GM23248 (cell line): ENCODE data around the gene CEMIP. TPM values are rescaled to one million over a fixed set of nuclear protein-coding genes. Genes with fewer than 3 reads are reported as not detected.

ENCODE experiments used
- DNase-seq: peaks from one replicate; pipeline ENCODE4 v3.0.0-alpha.2; 2015
- H2AFZ ChIP-seq: fragments of 200-600 bp; sonication (generic); 2 replicates; pipeline ENCODE4 v1.6.1; 2016; ENCODE audit warnings: antibody characterized with exemption
- H3F3A ChIP-seq: fragments of 200-600 bp; sonication (generic); 2 replicates; pipeline ENCODE4 v1.6.1; 2016; ENCODE audit warnings: mild to moderate bottlenecking, antibody characterized with exemption, mixed run types; ENCODE audit not compliant: insufficient read depth
- H3K27ac ChIP-seq: fragments of 200-600 bp; sonication (generic); 2 replicates; pipeline ENCODE4 v1.5.1; 2016; ENCODE audit warnings: mild to moderate bottlenecking
- H3K27me3 ChIP-seq: fragments of 200-600 bp; sonication (generic); replicated peaks from 2 replicates; pipeline ENCODE4 v1.6.1; 2016; ENCODE audit warnings: mild to moderate bottlenecking; ENCODE audit not compliant: insufficient read depth
- H3K36me3 ChIP-seq: fragments of 200-600 bp; sonication (generic); 2 replicates; pipeline ENCODE4 v1.6.1; 2016; ENCODE audit warnings: low read depth, mild to moderate bottlenecking
- H3K4me1 ChIP-seq: fragments of 200-600 bp; sonication (generic); 2 replicates; pipeline ENCODE4 v1.6.1; 2016; ENCODE audit warnings: mild to moderate bottlenecking; ENCODE audit not compliant: insufficient read depth
- H3K4me2 ChIP-seq: fragments of 200-600 bp; sonication (generic); one replicate; pipeline ENCODE4 v1.6.1; 2016; ENCODE audit warnings: mild to moderate bottlenecking; ENCODE audit not compliant: unreplicated experiment
- H3K4me3 ChIP-seq: fragments of 200-600 bp; sonication (generic); 2 replicates; pipeline ENCODE4 v1.5.1; 2016; ENCODE audit warnings: mild to moderate bottlenecking
- H3K79me2 ChIP-seq: fragments of 200-600 bp; sonication (generic); 2 replicates; pipeline ENCODE4 v1.6.1; 2016; ENCODE audit warnings: mild to moderate bottlenecking; ENCODE audit not compliant: insufficient read depth
- H3K9ac ChIP-seq: fragments of 200-600 bp; sonication (generic); 2 replicates; pipeline ENCODE4 v1.6.1; 2016; ENCODE audit warnings: mild to moderate bottlenecking
- H3K9me2 ChIP-seq: fragments of 200-600 bp; sonication (generic); 2 replicates; pipeline ENCODE4 v1.6.1; 2016; ENCODE audit warnings: mixed run types, mild to moderate bottlenecking, moderate library complexity; ENCODE audit not compliant: insufficient read depth
- H3K9me3 ChIP-seq: fragments of 200-600 bp; sonication (generic); one replicate; pipeline ENCODE4 v1.6.1; 2017; ENCODE audit warnings: low read depth
- H4K20me1 ChIP-seq: fragments of 200-600 bp; sonication (generic); 2 replicates; pipeline ENCODE4 v1.6.0; 2016; ENCODE audit not compliant: insufficient read depth
- EZH2 ChIP-seq: fragments of 200-600 bp; sonication (generic); IDR thresholded peaks from 2 replicates; pipeline ENCODE4 v1.6.1; 2018; ENCODE audit warnings: antibody characterized with exemption, mild to moderate bottlenecking; ENCODE audit not compliant: insufficient read depth, poor library complexity, severe bottlenecking
- EZH2phosphoT487 ChIP-seq: fragments of 200-600 bp; sonication (generic); IDR thresholded peaks from 2 replicates; pipeline ENCODE4 v1.6.1; 2018; ENCODE audit warnings: antibody characterized with exemption, moderate library complexity, mild to moderate bottlenecking, low read depth; ENCODE audit not compliant: insufficient read depth
- WGBS, 2 experiments: methylation state at CpG; one replicate each; pipeline ENCODE4 v1.1.6; 2015 to 2017; ENCODE audit warnings: low lambda C conversion rate in 2 of 2, low coverage in 1 of 2; ENCODE audit errors: missing lambda C conversion rate in 2 of 2; 5-methylcytosine and 5-hydroxymethylcytosine counted together
- in situ Hi-C: fragments of 300-500 bp; cut with MboI; formaldehyde crosslinking; loops from 2 replicates; pipeline ENCODE4 v1.15.0; 2020
- polyA plus RNA-seq: library from polyadenylated mRNA; unstranded; fragments of >200 nt; fragmentation: Nextera tagmentation; extraction: Ambion mirVana; gene quantifications from 2 replicates; pipeline ENCODE4 v1.2.1, GENCODE V29; 2016
- total RNA-seq: library from RNA; depleted of rRNA; stranded (reverse); fragments of >200 nt; shearing (Covaris generic); gene quantifications from 2 replicates; pipeline ENCODE4 v1.2.3, GENCODE V29; 2014

Gene CEMIP
- total and polyA plus RNA-seq, 2 experiments from 2014 or later = 134 to 213 TPM

DNA sequence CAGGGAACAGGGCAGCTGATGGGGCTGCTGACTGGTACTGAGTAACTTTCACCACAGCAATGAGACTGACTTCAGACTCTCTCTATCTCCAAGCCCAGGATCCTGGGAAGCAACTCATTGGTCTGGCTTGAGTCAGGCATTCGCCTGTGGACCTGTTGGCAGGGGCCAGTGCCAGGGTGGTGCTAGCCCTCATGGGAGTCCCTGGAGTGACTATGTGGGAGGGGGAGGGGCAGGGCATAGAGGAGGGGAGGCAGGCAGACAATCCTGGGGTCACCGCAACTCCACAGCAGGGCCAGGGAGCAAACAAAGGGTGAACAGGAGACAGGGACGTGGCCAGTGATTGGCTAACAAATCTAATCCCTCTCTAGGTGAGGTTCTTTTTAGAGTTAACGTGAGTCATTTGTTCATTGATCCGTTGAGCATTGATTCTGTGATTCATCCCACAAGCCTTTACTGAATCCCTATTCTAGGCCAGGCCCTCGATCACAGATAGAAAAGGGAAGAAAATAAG lies 71.8 kb downstream of the CEMIP start:
- Histone ChIP-seq H3K36me3 (peaks cover 30% of the 10 kb centered on the region), H3K4me3 (no peak overlapping the region)
- WGBS, 2 experiments = 85 to 91% methylated on average over 6 of the region's 6 CpGs

DNA sequence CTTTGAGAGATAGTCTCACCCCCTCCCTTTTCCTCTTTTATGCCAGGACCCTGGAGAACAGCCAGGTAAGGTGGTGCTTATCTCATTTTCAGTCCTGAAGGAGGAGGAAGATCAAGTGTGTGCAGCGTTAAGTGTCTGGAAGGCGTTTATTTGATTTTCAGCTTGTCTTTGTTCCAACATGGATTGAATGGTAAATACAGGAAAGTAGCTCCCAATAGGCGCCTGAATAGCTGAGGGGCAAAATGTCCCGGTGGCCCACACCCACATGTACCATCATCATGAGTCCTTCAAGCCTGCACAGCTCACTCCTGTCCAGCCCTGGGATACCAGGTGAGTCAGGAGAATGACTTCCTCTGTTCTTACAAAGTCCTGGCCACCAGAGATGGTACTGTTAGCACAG lies 73.5 kb downstream of the CEMIP start:
- 84% methylated on average over 4 of the region's 4 CpGs for WGBS, 2 experiments
- no peak for DNase-seq
- no peak overlapping the region for H3K27ac ChIP-seq
- peaks cover 30% of the 10 kb centered on the region for H3K36me3 ChIP-seq
- no peak overlapping the region for H3K4me3 ChIP-seq
- H3F3A ChIP-seq = peaks cover 79% of the 10 kb centered on the region
- no peaks in the 10 kb centered on the region for H3K9me2 ChIP-seq
- H4K20me1 ChIP-seq = no peaks in the 10 kb centered on the region
- no peaks in the 10 kb centered on the region for H3K9me3 ChIP-seq
- no peak overlapping the region for H3K4me2 ChIP-seq
- in situ Hi-C loops = no loop called here
- H3K79me2 ChIP-seq = no peaks in the 10 kb centered on the region
- H3K4me1 ChIP-seq = peaks cover 22% of the 10 kb centered on the region
- TF ChIP-seq EZH2phosphoT487 (no peak), EZH2 (no peak)
- no peak overlapping the region for H3K9ac ChIP-seq
- H3K27me3 ChIP-seq = no peaks in the 10 kb centered on the region
- no peak overlapping the region for H2AFZ ChIP-seq

More for the DNA sequence above, 71.8 kb downstream of the CEMIP start:
- Histone ChIP-seq H3K4me2 (no peak overlapping the region), H3K9me2 (no peaks in the 10 kb centered on the region), H3K27ac (no peak overlapping the region), H4K20me1 (no peaks in the 10 kb centered on the region), H2AFZ (no peak overlapping the region), H3K4me1 (peaks cover 22% of the 10 kb centered on the region), H3K79me2 (no peaks in the 10 kb centered on the region), H3K9me3 (no peaks in the 10 kb centered on the region), H3K9ac (no peak overlapping the region), H3F3A (peaks cover 82% of the 10 kb centered on the region), H3K27me3 (no peaks in the 10 kb centered on the region)
- TF ChIP-seq EZH2phosphoT487 (no peak), EZH2 (no peak)
- in situ Hi-C loops = no loop called here
- DNase-seq = peak; percentile 41

GRCh38 chr15:80854104-80854503 lies 74.9 kb downstream of the CEMIP start:
- Histone ChIP-seq H3K9me2 (no peaks in the 10 kb centered on the region), H3K4me1 (peaks cover 19% of the 10 kb centered on the region), H4K20me1 (no peaks in the 10 kb centered on the region), H3K27ac (no peak overlapping the region), H3K79me2 (no peaks in the 10 kb centered on the region), H2AFZ (no peak overlapping the region), H3K4me2 (no peak overlapping the region), H3F3A (peaks cover 84% of the 10 kb centered on the region), H3K9ac (no peak overlapping the region), H3K4me3 (no peak overlapping the region), H3K36me3 (peaks cover 30% of the 10 kb centered on the region), H3K27me3 (no peaks in the 10 kb centered on the region), H3K9me3 (no peaks in the 10 kb centered on the region)
- 49 to 70% methylated on average over 6 of the region's 6 CpGs for WGBS, 2 experiments
- no peak for DNase-seq
- in situ Hi-C loops = no loop called here
- TF ChIP-seq EZH2phosphoT487 (no peak), EZH2 (no peak)

DNA sequence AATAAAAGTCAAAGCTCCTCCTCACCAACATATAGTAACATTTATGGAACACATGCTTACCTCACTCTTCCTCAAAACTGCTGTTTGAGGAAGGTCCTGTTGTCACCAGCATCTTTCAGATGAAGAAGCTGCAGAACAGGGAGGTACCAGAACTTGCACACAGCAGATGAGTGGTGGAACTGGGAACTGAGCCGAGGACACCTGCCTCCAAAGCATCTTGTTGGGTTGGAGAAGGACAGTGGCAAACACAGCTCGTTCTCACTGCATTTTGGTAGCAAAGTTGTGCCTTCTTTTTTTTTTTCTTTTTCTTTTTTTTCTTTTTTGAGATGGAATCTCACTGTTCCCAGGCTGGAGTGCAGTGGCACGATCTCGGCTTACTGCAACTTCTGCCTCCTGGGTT lies 76.0 kb downstream of the CEMIP start:
- in situ Hi-C loops = no loop called here
- Histone ChIP-seq H3K79me2 (no peaks in the 10 kb centered on the region), H3K27ac (no peak overlapping the region), H3K4me2 (no peak overlapping the region), H3K4me3 (no peak overlapping the region), H3K9me2 (no peaks in the 10 kb centered on the region), H3K9ac (no peak overlapping the region), H4K20me1 (no peaks in the 10 kb centered on the region), H3K27me3 (no peaks in the 10 kb centered on the region), H3F3A (peaks cover 82% of the 10 kb centered on the region), H3K9me3 (no peaks in the 10 kb centered on the region), H3K36me3 (peaks cover 25% of the 10 kb centered on the region), H3K4me1 (peaks cover 9% of the 10 kb centered on the region; the same call in 1 of the 2 replicates), H2AFZ (no peak overlapping the region)
- DNase-seq = no peak
- TF ChIP-seq EZH2phosphoT487 (no peak), EZH2 (no peak)
- WGBS, 2 experiments = 86 to 90% methylated on average over 4 of the region's 4 CpGs

DNA sequence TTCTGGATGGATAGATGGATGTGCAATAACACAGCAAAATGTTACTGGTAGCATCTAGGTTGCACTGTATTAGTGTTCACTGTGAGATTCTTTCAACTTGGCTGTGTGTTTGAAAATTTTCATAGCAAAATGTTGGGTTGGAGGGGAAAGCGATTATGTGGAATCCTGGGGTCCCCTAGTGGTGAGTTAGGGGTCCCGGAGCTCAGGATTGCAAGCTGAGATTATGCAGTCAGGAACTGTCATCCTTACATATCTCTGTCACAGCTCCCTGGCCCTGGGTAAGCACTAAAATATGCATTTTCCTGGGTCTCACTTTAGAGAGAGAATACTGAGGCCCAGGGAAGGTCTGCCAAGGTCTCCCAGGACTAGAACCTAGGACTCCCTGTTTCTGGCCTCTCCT lies 77.2 kb downstream of the CEMIP start:
- in situ Hi-C loops = no loop called here
- no peaks in the 10 kb centered on the region for H4K20me1 ChIP-seq

More for the DNA sequence above, 77.2 kb downstream of the CEMIP start:
- Histone ChIP-seq H3K27me3 (no peaks in the 10 kb centered on the region), H3F3A (peaks cover 87% of the 10 kb centered on the region), H2AFZ (no peak overlapping the region), H3K4me1 (0 out of 2 replicates have a peak, but pooled peaks cover 7% of the 10 kb centered on the region), H3K4me3 (no peak overlapping the region), H3K36me3 (peaks cover 16% of the 10 kb centered on the region), H3K27ac (no peak overlapping the region), H3K79me2 (no peaks in the 10 kb centered on the region), H3K9ac (no peak overlapping the region), H3K9me3 (no peaks in the 10 kb centered on the region), H3K9me2 (no peaks in the 10 kb centered on the region), H3K4me2 (no peak overlapping the region)
- TF ChIP-seq EZH2 (no peak), EZH2phosphoT487 (no peak)
- no peak for DNase-seq
- 71 to 73% methylated on average over 2 of the region's 2 CpGs for WGBS, 2 experiments
